Parathyroid adenoma (tissue), 2 donors: ENCODE results near the gene CFAP299.

Experiments
- H2AFZ ChIP-seq: fragments of 300-600 bp; sonication (generic); one replicate; pipeline ENCODE4 v1.7.0; 2017; ENCODE audit warnings: antibody characterized with exemption, mild to moderate bottlenecking
- H3K27ac ChIP-seq: fragments of 300-600 bp; sonication (generic); one replicate; pipeline ENCODE4 v1.7.0; 2017
- H3K27me3 ChIP-seq: fragments of 300-600 bp; sonication (generic); one replicate; pipeline ENCODE4 v1.7.0; 2017; ENCODE audit warnings: low read length; ENCODE audit not compliant: control insufficient read depth, insufficient read depth
- H3K36me3 ChIP-seq: fragments of 300-600 bp; sonication (generic); one replicate; pipeline ENCODE4 v1.7.0; 2017; ENCODE audit warnings: low read length; ENCODE audit not compliant: control insufficient read depth, insufficient read depth
- H3K4me1 ChIP-seq: fragments of 300-600 bp; sonication (generic); one replicate; pipeline ENCODE4 v1.7.0; 2017; ENCODE audit warnings: control low read depth
- H3K4me2 ChIP-seq: fragments of 300-600 bp; sonication (generic); one replicate; pipeline ENCODE4 v1.7.0; 2017; ENCODE audit warnings: low read length
- H3K4me3 ChIP-seq: fragments of 300-600 bp; sonication (generic); one replicate; pipeline ENCODE4 v1.7.0; 2017; ENCODE audit warnings: low read depth, low read length
- H3K79me2 ChIP-seq: fragments of 300-600 bp; sonication (generic); one replicate; pipeline ENCODE4 v1.7.0; 2017; ENCODE audit warnings: control low read depth
- H3K9ac ChIP-seq: fragments of 300-600 bp; sonication (generic); one replicate; pipeline ENCODE4 v1.7.0; 2017; ENCODE audit warnings: mild to moderate bottlenecking
- H3K9me3 ChIP-seq: fragments of 300-600 bp; sonication (generic); one replicate; pipeline ENCODE4 v1.7.0; 2017; ENCODE audit warnings: low read length; ENCODE audit not compliant: control insufficient read depth
- CTCF ChIP-seq: fragments of 300-600 bp; sonication (generic); IDR thresholded peaks from one replicate; pipeline ENCODE4 v1.7.0; 2017; ENCODE audit warnings: antibody characterized with exemption, mild to moderate bottlenecking
- donor health status: primary hyperparathyroidism.

Gene CFAP299

DNA sequence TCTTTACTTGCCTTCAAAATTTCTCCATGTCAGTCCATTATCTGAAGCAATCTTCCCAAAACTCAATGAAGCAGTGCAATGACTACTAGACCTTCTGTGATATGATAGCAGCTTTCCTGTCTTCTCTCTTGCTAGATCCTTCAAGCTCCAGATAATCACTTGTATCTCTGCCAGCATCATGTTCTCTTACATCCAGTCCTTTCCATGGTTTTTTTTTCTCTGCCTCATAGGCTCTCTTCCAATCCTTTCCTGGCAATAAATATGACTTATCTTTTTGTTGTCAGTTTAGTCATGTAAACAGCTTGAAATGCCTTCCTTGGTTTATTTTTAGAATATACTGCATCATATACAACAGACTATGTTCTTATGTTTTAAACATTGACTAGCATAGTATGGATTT is 193.5 kb downstream of the CFAP299 start:
- H3K79me2 ChIP-seq = no peaks in the 10 kb centered on the region
- no peaks in the 10 kb centered on the region for H3K9me3 ChIP-seq
- no peak overlapping the region for H3K9ac ChIP-seq
- H3K4me1 ChIP-seq = no peaks in the 10 kb centered on the region
- no peak overlapping the region for H3K4me3 ChIP-seq
- no peak overlapping the region for H2AFZ ChIP-seq
- no peak overlapping the region for H3K4me2 ChIP-seq
- no peak overlapping the region for H3K27ac ChIP-seq
- TF ChIP-seq CTCF = no peak
- H3K27me3 ChIP-seq = no peaks in the 10 kb centered on the region
- H3K36me3 ChIP-seq = no peaks in the 10 kb centered on the region

DNA sequence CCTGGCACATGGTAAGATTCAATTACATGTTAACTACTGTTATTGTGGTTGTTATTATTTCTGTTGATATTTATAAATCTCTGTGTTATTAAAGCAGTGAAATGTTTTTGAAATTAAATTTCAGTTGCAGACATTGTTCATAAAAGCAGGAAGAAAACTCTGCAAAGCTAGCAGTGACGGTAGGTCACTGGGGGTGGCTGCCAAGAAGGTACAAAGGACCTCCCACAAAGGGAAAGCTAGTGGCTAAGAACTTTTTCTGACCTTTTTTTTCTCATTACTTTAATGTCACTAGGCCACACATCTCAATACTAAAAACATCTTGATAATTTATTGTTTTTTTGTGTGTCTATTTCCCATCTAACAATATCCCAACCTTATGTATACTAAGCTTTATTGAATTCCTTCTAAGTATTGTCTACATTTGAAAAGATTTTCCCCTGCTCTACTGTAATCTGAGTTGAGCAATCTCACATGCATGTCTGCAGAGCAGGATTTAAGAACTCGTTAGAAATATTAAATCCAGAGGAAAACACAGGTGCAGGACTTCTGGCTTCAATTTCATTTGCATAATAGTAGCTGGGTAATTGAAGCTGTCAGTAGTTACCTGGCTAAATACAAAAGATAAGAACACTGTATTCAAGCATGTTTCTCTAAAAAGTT is 197.3 kb downstream of the CFAP299 start:
- H3K9me3 ChIP-seq = no peaks in the 10 kb centered on the region
- no peak overlapping the region for H3K27ac ChIP-seq
- H3K27me3 ChIP-seq = no peaks in the 10 kb centered on the region
- H3K4me3 ChIP-seq = no peak overlapping the region
- H3K4me1 ChIP-seq = no peaks in the 10 kb centered on the region
- no peak for TF ChIP-seq CTCF
- no peak overlapping the region for H3K9ac ChIP-seq
- H2AFZ ChIP-seq = no peak overlapping the region
- H3K36me3 ChIP-seq = no peaks in the 10 kb centered on the region
- no peaks in the 10 kb centered on the region for H3K79me2 ChIP-seq
- no peak overlapping the region for H3K4me2 ChIP-seq

GRCh38 chr4:80535551-80535950 is 200.0 kb downstream of the CFAP299 start:
- no peak overlapping the region for H3K9ac ChIP-seq
- H3K36me3 ChIP-seq = no peaks in the 10 kb centered on the region

DNA sequence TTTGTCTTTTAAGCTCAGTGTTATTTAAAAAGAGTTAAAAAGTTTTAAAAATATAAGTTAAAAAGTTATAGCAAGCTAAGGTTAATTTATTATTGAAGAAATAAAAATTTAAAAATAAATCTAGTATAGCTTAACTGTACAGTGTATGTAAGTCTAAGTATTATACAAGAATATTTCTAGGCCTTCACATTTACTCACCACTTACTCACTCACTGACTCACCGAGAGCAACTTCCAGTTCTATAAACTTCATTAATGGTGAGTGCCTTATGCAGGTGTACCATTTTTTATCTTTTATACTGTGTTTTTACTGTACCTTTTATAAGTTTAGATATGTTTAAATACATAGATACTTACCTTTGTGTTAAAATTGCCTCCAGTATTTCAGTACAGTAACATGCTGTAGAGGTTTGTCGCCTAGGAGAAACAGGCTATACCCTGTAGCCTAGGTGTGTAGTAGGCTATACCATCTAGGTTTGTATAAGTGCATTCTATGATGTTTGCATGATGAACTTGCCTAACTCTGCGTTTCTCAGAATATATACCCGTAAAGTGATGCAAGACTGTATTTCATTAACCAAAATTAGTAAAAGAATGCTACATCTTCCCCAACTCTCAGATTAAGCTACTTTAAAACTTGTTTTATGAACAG is 202.9 kb downstream of the CFAP299 start:
- Histone ChIP-seq H3K4me2 (no peak overlapping the region), H3K27ac (no peak overlapping the region), H3K9me3 (no peaks in the 10 kb centered on the region), H3K4me1 (no peaks in the 10 kb centered on the region), H3K36me3 (no peaks in the 10 kb centered on the region), H3K79me2 (no peaks in the 10 kb centered on the region), H2AFZ (no peak overlapping the region), H3K9ac (no peak overlapping the region), H3K27me3 (no peaks in the 10 kb centered on the region), H3K4me3 (no peak overlapping the region)
- no peak for TF ChIP-seq CTCF

More at GRCh38 chr4:80535551-80535950, 200.0 kb downstream of the CFAP299 start:
- Histone ChIP-seq H3K27me3 (no peaks in the 10 kb centered on the region), H3K9me3 (no peaks in the 10 kb centered on the region), H3K4me1 (no peaks in the 10 kb centered on the region), H3K79me2 (no peaks in the 10 kb centered on the region), H3K4me3 (no peak overlapping the region), H2AFZ (no peak overlapping the region), H3K4me2 (no peak overlapping the region), H3K27ac (no peak overlapping the region)
- TF ChIP-seq CTCF = no peak

DNA sequence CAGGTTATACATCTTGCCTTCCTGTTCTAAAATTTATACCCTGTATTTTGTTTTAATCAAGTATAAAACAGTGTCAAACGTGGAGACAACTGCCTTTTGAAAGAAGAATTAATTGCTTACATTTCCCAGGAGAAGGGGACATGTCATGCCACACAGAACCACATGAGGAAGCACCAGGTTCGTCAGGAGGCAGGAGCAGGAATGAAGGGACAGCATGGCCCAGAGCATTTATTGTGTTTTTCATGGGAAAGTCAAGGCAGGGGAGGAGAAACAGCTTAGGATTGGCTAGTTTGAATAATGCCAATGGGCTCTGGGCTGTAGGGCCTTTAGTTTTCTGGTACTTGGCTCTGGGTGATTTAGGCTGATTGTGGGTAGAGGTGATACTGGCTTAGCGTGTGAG is 203.7 kb downstream of the CFAP299 start:
- no peak overlapping the region for H3K9ac ChIP-seq

More for the DNA sequence above, 203.7 kb downstream of the CFAP299 start:
- Histone ChIP-seq H3K4me2 (no peak overlapping the region), H3K4me3 (no peak overlapping the region), H3K36me3 (no peaks in the 10 kb centered on the region), H3K4me1 (no peaks in the 10 kb centered on the region), H3K27ac (no peak overlapping the region), H3K27me3 (no peaks in the 10 kb centered on the region), H2AFZ (no peak overlapping the region), H3K79me2 (no peaks in the 10 kb centered on the region), H3K9me3 (no peaks in the 10 kb centered on the region)
- TF ChIP-seq CTCF = no peak
